Activated T-cell treated with anti-CD3 and anti-CD28 coated beads, Interleukin-2, amount 50 U/mL, for 24 hours (primary cell): ENCODE measurements around the gene SDC1.
A peak's percentile ranks its signal among the peaks of the same experiment; 100 is the strongest.
"Not testable (repeated sequence)": the region's sequence is repeated elsewhere in the genome, so short reads cannot be mapped to it uniquely, and the experiment has no call there.

ENCODE experiments used
- DNase-seq: peaks from one replicate; pipeline ENCODE4 v3.0.0-alpha.2; 2020
- H3K27ac Mint-ChIP-seq: 2 replicates; pipeline ENCODE4 v1.8.0; 2020; ENCODE audit warnings: mild to moderate bottlenecking, mixed read lengths
- H3K27me3 Mint-ChIP-seq: 2 replicates; pipeline ENCODE4 v1.8.0; 2020; ENCODE audit warnings: mixed read lengths
- H3K36me3 Mint-ChIP-seq: 2 replicates; pipeline ENCODE4 v1.8.0; 2020; ENCODE audit warnings: low read depth, mixed read lengths
- H3K4me1 Mint-ChIP-seq: 2 replicates; pipeline ENCODE4 v1.8.0; 2020; ENCODE audit warnings: low read depth, mixed read lengths
- H3K4me3 Mint-ChIP-seq: 2 replicates; pipeline ENCODE4 v1.8.0; 2020; ENCODE audit warnings: mild to moderate bottlenecking, moderate library complexity, mixed read lengths
- H3K9me3 Mint-ChIP-seq: 2 replicates; pipeline ENCODE4 v1.8.0; 2020; ENCODE audit warnings: mixed read lengths

SDC1 gene

GRCh38 chr2:20224716-20225293, at the start of gene SDC1:
TSS of gene SDC1 (minus strand) at chr2:20225130. CDS start at chr2:20224867, 263 bp downstream.
- Mint-ChIP-seq H3K4me3 (peak within 1 kb of the TSS; percentile 63), H3K27me3 (peaks cover 71% of the 10 kb centered on the region), H3K27ac (no peak within 1 kb of the TSS)

GRCh38 chr2:20273042-20273441, 48.1 kb upstream of the SDC1 start:
- no peak overlapping the region for H3K27ac Mint-ChIP-seq
- H3K9me3 Mint-ChIP-seq: no peaks in the 10 kb centered on the region
- H3K27me3 Mint-ChIP-seq: no peaks in the 10 kb centered on the region
- H3K36me3 Mint-ChIP-seq: peaks cover 76% of the 10 kb centered on the region
- DNase-seq: no peak
- no peak overlapping the region for H3K4me3 Mint-ChIP-seq
- H3K4me1 Mint-ChIP-seq: peaks cover 16% of the 10 kb centered on the region

More at GRCh38 chr2:20224716-20225293, at the start of gene SDC1:
- peak; percentile 54 for DNase-seq
- no peaks in the 10 kb centered on the region for H3K9me3 Mint-ChIP-seq
- H3K36me3 Mint-ChIP-seq: no peaks in the 10 kb centered on the region
- peaks cover 6% of the 10 kb centered on the region for H3K4me1 Mint-ChIP-seq

GRCh38 chr2:20268317-20268716, 43.4 kb upstream of the SDC1 start:
- H3K4me1 Mint-ChIP-seq, DNase-seq, H3K27me3 Mint-ChIP-seq, H3K27ac Mint-ChIP-seq, H3K4me3 Mint-ChIP-seq, H3K9me3 Mint-ChIP-seq: not testable (repeated sequence)
- H3K36me3 Mint-ChIP-seq: peaks cover 74% of the 10 kb centered on the region

- Mint-ChIP-seq H3K9me3 (no peaks in the 10 kb centered on the region), H3K36me3 (peaks cover 75% of the 10 kb centered on the region), H3K4me3 (no peak overlapping the region), H3K27me3 (no peaks in the 10 kb centered on the region), H3K4me1 (peaks cover 6% of the 10 kb centered on the region), H3K27ac (peak overlapping the region; percentile 44)
- DNase-seq: no peak
These were observed 42.6 kb upstream of the SDC1 start for GRCh38 chr2:20267529-20267928.

GRCh38 chr2:20264629-20265028, 39.7 kb upstream of the SDC1 start:
- no peaks in the 10 kb centered on the region for H3K27me3 Mint-ChIP-seq
- no peak for DNase-seq
- H3K9me3 Mint-ChIP-seq: no peaks in the 10 kb centered on the region
- peaks cover 80% of the 10 kb centered on the region for H3K36me3 Mint-ChIP-seq
- peak overlapping the region; percentile 56 for H3K27ac Mint-ChIP-seq
- peaks cover 2% of the 10 kb centered on the region for H3K4me1 Mint-ChIP-seq
- H3K4me3 Mint-ChIP-seq: no peak overlapping the region

- H3K27ac Mint-ChIP-seq: no peak overlapping the region
- no peaks in the 10 kb centered on the region for H3K4me1 Mint-ChIP-seq
- H3K27me3 Mint-ChIP-seq: no peaks in the 10 kb centered on the region
- H3K4me3 Mint-ChIP-seq: no peak overlapping the region
- no peaks in the 10 kb centered on the region for H3K9me3 Mint-ChIP-seq
- DNase-seq: no peak
- peaks cover 84% of the 10 kb centered on the region for H3K36me3 Mint-ChIP-seq
These were observed 32.5 kb upstream of the SDC1 start for GRCh38 chr2:20257411-20257810.

- H3K9me3 Mint-ChIP-seq: no peaks in the 10 kb centered on the region
- H3K4me3 Mint-ChIP-seq: no peak overlapping the region
- H3K27me3 Mint-ChIP-seq: no peaks in the 10 kb centered on the region
- no peak for DNase-seq
- H3K36me3 Mint-ChIP-seq: peaks cover 84% of the 10 kb centered on the region
- no peaks in the 10 kb centered on the region for H3K4me1 Mint-ChIP-seq
- no peak overlapping the region for H3K27ac Mint-ChIP-seq
These were observed 29.8 kb upstream of the SDC1 start for GRCh38 chr2:20254731-20255130.

- Mint-ChIP-seq H3K4me3 (no peak overlapping the region), H3K36me3 (peaks cover 97% of the 10 kb centered on the region), H3K4me1 (peaks cover 5% of the 10 kb centered on the region), H3K27me3 (no peaks in the 10 kb centered on the region), H3K9me3 (no peaks in the 10 kb centered on the region), H3K27ac (peak overlapping the region; percentile 31)
- DNase-seq: no peak
These were observed 25.5 kb upstream of the SDC1 start for GRCh38 chr2:20250436-20250835.

GRCh38 chr2:20249170-20249569, 24.2 kb upstream of the SDC1 start:
- H3K36me3 Mint-ChIP-seq: peaks cover 85% of the 10 kb centered on the region
- no peaks in the 10 kb centered on the region for H3K27me3 Mint-ChIP-seq
- peaks cover 5% of the 10 kb centered on the region for H3K4me1 Mint-ChIP-seq
- no peak for DNase-seq
- H3K27ac Mint-ChIP-seq: peak overlapping the region; percentile 77
- no peak overlapping the region for H3K4me3 Mint-ChIP-seq
- no peaks in the 10 kb centered on the region for H3K9me3 Mint-ChIP-seq

- DNase-seq: no peak
- H3K9me3 Mint-ChIP-seq: no peaks in the 10 kb centered on the region
- H3K27ac Mint-ChIP-seq: peak overlapping the region; percentile 14
- H3K4me3 Mint-ChIP-seq: no peak overlapping the region
- H3K4me1 Mint-ChIP-seq: peaks cover 6% of the 10 kb centered on the region
- H3K27me3 Mint-ChIP-seq: no peaks in the 10 kb centered on the region
- H3K36me3 Mint-ChIP-seq: peaks cover 65% of the 10 kb centered on the region
These were observed 22.2 kb upstream of the SDC1 start for GRCh38 chr2:20247084-20247483.

GRCh38 chr2:20243637-20244036, 18.7 kb upstream of the SDC1 start:
- DNase-seq, H3K4me1 Mint-ChIP-seq, H3K27me3 Mint-ChIP-seq, H3K4me3 Mint-ChIP-seq, H3K9me3 Mint-ChIP-seq: not testable (repeated sequence)
- H3K27ac Mint-ChIP-seq: peak overlapping the region; percentile 15
- peaks cover 32% of the 10 kb centered on the region for H3K36me3 Mint-ChIP-seq

GRCh38 chr2:20242727-20243377, 17.9 kb upstream of the SDC1 start:
- Mint-ChIP-seq H3K27me3 (peaks cover 4% of the 10 kb centered on the region), H3K4me1 (peaks cover 8% of the 10 kb centered on the region), H3K9me3 (no peaks in the 10 kb centered on the region), H3K36me3 (peaks cover 25% of the 10 kb centered on the region), H3K27ac (peak overlapping the region; percentile 63), H3K4me3 (no peak overlapping the region)
- no peak for DNase-seq

GRCh38 chr2:20241973-20242726, 17.2 kb upstream of the SDC1 start:
- H3K27ac Mint-ChIP-seq: no peak overlapping the region
- peaks cover 8% of the 10 kb centered on the region for H3K4me1 Mint-ChIP-seq
- no peaks in the 10 kb centered on the region for H3K9me3 Mint-ChIP-seq
- H3K27me3 Mint-ChIP-seq: peaks cover 9% of the 10 kb centered on the region
- H3K4me3 Mint-ChIP-seq: peak overlapping the region; percentile 27
- H3K36me3 Mint-ChIP-seq: peaks cover 18% of the 10 kb centered on the region
- DNase-seq: peak; percentile 61

- peaks cover 19% of the 10 kb centered on the region for H3K27me3 Mint-ChIP-seq
- H3K9me3 Mint-ChIP-seq, DNase-seq, H3K4me3 Mint-ChIP-seq, H3K36me3 Mint-ChIP-seq, H3K4me1 Mint-ChIP-seq, H3K27ac Mint-ChIP-seq: not testable (repeated sequence)
These were observed 15.4 kb upstream of the SDC1 start for GRCh38 chr2:20240291-20240690.

GRCh38 chr2:20236496-20236895, 11.6 kb upstream of the SDC1 start:
- Mint-ChIP-seq H3K27ac (no peak overlapping the region), H3K27me3 (peaks cover 26% of the 10 kb centered on the region), H3K4me3 (no peak overlapping the region), H3K36me3 (no peaks in the 10 kb centered on the region), H3K4me1 (peaks cover 1% of the 10 kb centered on the region), H3K9me3 (no peaks in the 10 kb centered on the region)
- no peak for DNase-seq
